ENCODE measurements around the gene THOC1. TPM values are rescaled to one million over a fixed set of nuclear protein-coding genes. Genes with fewer than 3 reads are reported as not detected.

THOC1 gene
- total and polyA plus RNA-seq, 9 donors, result 19.3 to 46.0 (median 35.6) TPM

DNA sequence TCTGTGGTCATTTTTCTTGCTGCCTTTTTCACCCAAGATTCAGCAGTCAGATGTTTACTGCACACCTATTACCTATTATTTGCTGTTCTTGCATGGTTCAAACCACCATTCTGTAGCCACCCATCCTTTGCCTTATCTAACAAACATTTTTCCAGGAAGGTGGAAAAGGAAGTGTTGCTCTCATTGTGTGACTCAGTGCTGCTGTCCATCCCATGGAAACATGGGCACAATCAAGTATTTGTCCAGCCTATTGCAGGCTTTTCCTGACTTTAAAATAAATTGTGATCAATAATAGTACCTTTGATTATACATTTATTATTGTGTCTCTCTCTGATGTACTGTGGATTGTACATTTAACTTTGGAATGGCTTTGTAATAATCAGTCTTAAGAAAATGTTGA lies 56.3 kb downstream of the THOC1 start:
- intact Hi-C loops (cut with DNase I), result no loop called here
- Histone ChIP-seq H3K4me3 (no peak overlapping the region), H3K36me3 (no peaks in the 10 kb centered on the region)

DNA sequence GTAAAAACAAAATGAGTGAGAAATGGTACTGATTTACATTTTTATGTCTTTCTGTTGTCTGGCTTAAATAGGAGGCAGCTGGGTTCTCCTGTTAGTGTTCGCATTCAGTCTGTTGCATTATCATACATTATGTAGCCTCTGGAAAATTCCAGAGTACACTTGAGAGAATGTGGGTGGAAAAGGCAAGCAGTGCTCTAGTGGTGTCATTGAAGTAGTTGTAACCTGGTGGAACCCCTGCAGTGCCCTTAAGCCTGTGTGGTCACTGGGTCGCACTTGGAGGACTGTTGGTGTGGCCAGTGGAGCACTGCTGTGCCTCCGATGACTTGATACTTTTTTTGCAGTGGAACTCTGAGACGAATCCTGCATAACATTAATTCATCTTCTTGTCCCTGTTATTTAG lies 57.1 kb downstream of the THOC1 start:
- TF ChIP-seq, protein P1, sequence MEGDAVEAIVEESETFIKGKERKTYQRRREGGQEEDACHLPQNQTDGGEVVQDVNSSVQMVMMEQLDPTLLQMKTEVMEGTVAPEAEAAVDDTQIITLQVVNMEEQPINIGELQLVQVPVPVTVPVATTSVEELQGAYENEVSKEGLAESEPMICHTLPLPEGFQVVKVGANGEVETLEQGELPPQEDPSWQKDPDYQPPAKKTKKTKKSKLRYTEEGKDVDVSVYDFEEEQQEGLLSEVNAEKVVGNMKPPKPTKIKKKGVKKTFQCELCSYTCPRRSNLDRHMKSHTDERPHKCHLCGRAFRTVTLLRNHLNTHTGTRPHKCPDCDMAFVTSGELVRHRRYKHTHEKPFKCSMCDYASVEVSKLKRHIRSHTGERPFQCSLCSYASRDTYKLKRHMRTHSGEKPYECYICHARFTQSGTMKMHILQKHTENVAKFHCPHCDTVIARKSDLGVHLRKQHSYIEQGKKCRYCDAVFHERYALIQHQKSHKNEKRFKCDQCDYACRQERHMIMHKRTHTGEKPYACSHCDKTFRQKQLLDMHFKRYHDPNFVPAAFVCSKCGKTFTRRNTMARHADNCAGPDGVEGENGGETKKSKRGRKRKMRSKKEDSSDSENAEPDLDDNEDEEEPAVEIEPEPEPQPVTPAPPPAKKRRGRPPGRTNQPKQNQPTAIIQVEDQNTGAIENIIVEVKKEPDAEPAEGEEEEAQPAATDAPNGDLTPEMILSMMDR (IDR thresholded peaks at IDR 0.05), result no peak
- TF ChIP-seq POLR2A (IDR thresholded peaks at IDR 0.05), result no peak
- no peak for TF ChIP-seq EP300 (IDR thresholded peaks at IDR 0.05)
- H3K36me3 ChIP-seq, result no peaks in the 10 kb centered on the region
- intact Hi-C loops (cut with DNase I), result no loop called here
- H3K27me3 ChIP-seq, result no peaks in the 10 kb centered on the region
- 96 to 97% (median 96%) methylated on average over 4 of the region's 4 CpGs for WGBS, 3 donors
- H3K4me1 ChIP-seq (ENCODE audit: insufficient read depth), result no peaks in the 10 kb centered on the region
- H3K9me3 ChIP-seq, result no peaks in the 10 kb centered on the region
- DNase-seq, result no peak
- H3K4me3 ChIP-seq, result no peak overlapping the region
- H3K27ac ChIP-seq, result no peak overlapping the region

More for the DNA sequence above, 56.3 kb downstream of the THOC1 start:
- H3K27ac ChIP-seq, result no peak overlapping the region
- no peak for DNase-seq
- H3K9me3 ChIP-seq, result no peaks in the 10 kb centered on the region
- no peak for TF ChIP-seq EP300 (IDR thresholded peaks at IDR 0.05)
- TF ChIP-seq, protein P1 (IDR thresholded peaks at IDR 0.05), result no peak
- no peak for TF ChIP-seq POLR2A (IDR thresholded peaks at IDR 0.05)
- no peaks in the 10 kb centered on the region for H3K27me3 ChIP-seq
- H3K4me1 ChIP-seq (ENCODE audit: insufficient read depth), result no peaks in the 10 kb centered on the region

DNA sequence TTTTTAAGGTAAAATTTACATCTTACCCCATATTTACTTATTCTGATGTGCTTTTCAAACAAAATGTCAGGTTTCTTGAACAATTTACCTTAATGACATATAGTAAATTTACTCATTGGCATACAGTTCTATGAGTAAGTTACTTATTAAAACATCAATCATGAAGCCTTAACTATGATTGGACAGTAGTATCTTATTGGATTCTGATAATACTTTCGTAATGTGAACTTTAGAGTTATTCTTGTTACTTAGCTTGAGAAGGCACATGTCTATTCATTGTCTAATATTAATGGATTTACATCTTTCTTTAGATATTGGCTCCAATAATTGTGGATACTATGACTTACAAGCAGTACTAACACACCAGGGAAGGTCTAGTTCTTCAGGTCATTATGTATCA lies 57.8 kb downstream of the THOC1 start:
- Histone ChIP-seq H3K27me3 (no peaks in the 10 kb centered on the region), H3K27ac (no peak overlapping the region), H3K4me1 (ENCODE audit: insufficient read depth) (no peaks in the 10 kb centered on the region), H3K36me3 (no peaks in the 10 kb centered on the region), H3K4me3 (no peak overlapping the region), H3K9me3 (no peaks in the 10 kb centered on the region)
- TF ChIP-seq POLR2A (IDR thresholded peaks at IDR 0.05) (no peak), EP300 (IDR thresholded peaks at IDR 0.05) (no peak)
- TF ChIP-seq, protein P1 (IDR thresholded peaks at IDR 0.05), result no peak
- intact Hi-C loops (cut with DNase I), result no loop called here
- 97 to 100% (median 98%) methylated on average over 1 of the region's 1 CpG for WGBS, 3 donors
- no peak for DNase-seq

DNA sequence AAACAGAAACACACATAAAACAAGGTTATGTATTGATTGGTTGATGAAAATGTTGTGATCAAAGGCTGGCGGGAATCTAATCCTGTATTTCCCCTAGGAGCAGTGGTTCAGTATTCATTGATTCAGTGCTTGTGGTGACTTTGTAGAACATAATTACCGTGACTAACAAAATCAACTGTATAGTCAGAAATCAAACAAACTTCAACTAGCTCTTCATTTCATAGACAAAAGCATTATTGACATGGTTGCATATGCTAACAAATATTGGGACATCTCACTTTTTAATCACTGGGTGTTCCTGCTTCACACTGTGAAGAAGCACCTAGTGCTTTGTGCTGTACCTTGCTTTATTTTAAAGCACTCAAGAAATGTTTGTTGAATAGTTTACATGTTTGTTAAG lies 68.1 kb downstream of the THOC1 start:
- no peak for DNase-seq
- no peak overlapping the region for H3K27ac ChIP-seq
- H3K36me3 ChIP-seq, result no peaks in the 10 kb centered on the region
- TF ChIP-seq, protein P1 (IDR thresholded peaks at IDR 0.05), result no peak
- TF ChIP-seq POLR2A (IDR thresholded peaks at IDR 0.05) (no peak), EP300 (IDR thresholded peaks at IDR 0.05) (no peak)
- H3K4me3 ChIP-seq, result no peak overlapping the region
- 94 to 99% (median 97%) methylated on average over 2 of the region's 2 CpGs for WGBS, 3 donors
- no peaks in the 10 kb centered on the region for H3K27me3 ChIP-seq
- intact Hi-C loops (cut with DNase I), result no loop called here
- no peaks in the 10 kb centered on the region for H3K9me3 ChIP-seq
- H3K4me1 ChIP-seq (ENCODE audit: insufficient read depth), result no peaks in the 10 kb centered on the region

DNA sequence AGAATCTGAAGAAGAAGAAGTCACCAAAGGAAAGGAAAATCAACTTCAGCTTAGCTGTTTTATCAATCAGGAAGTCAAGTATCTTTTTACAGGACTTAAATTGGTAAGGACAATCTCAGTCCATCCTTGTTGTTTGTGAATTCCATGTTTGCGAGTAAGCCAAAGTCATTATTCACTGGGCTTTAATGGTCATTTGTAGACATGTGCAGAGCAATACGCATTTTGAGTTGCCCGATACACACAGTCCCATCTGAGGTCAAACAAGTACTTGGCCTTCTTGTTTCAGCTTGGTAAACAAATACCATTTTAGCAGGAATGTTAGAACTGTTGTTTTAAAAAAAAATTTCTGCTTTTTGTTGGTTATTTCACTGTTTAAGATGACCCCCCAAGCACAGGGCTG lies 68.6 kb downstream of the THOC1 start:
- Histone ChIP-seq H3K36me3 (no peaks in the 10 kb centered on the region), H3K9me3 (no peaks in the 10 kb centered on the region), H3K4me1 (ENCODE audit: insufficient read depth) (no peaks in the 10 kb centered on the region), H3K27ac (no peak overlapping the region), H3K4me3 (no peak overlapping the region), H3K27me3 (no peaks in the 10 kb centered on the region)
- intact Hi-C loops (cut with DNase I), result no loop called here
- DNase-seq, result no peak
- TF ChIP-seq, protein P1 (IDR thresholded peaks at IDR 0.05), result no peak
- TF ChIP-seq POLR2A (IDR thresholded peaks at IDR 0.05), result no peak
- no peak for TF ChIP-seq EP300 (IDR thresholded peaks at IDR 0.05)
- WGBS, 3 donors, result 90 to 95% (median 94%) methylated on average over 3 of the region's 3 CpGs
